Inferior parietal cortex (tissue), 1 donor: Measurements from ENCODE around the gene LRMDA.

Source experiments
- DNase-seq: peaks from one replicate; pipeline ENCODE4 v3.0.0-alpha.2; 2016; ENCODE audit errors: extremely low spot score

LRMDA gene

GRCh38 chr10:76436401-76436811, 1005.0 kb downstream of the LRMDA start:
- DNase-seq, result no peak

GRCh38 chr10:76436981-76437380, 1005.6 kb downstream of the LRMDA start:
- no peak for DNase-seq

- DNase-seq, result no peak
Measured at GRCh38 chr10:76440426-76440825, 1009.0 kb downstream of the LRMDA start.

GRCh38 chr10:76442113-76442512, 1010.7 kb downstream of the LRMDA start:
- DNase-seq, result no peak

- DNase-seq, result peak; percentile 11
Measured at GRCh38 chr10:76444034-76444800, 1012.8 kb downstream of the LRMDA start.

- DNase-seq, result no peak
Measured at GRCh38 chr10:76447578-76447977, 1016.2 kb downstream of the LRMDA start.

GRCh38 chr10:76451911-76452310, 1020.5 kb downstream of the LRMDA start:
- DNase-seq, result no peak

GRCh38 chr10:76453332-76453731, 1021.9 kb downstream of the LRMDA start:
- DNase-seq, result no peak

GRCh38 chr10:76453997-76454396, 1022.6 kb downstream of the LRMDA start:
- no peak for DNase-seq

GRCh38 chr10:76454506-76455140, 1023.2 kb downstream of the LRMDA start:
- no peak for DNase-seq

GRCh38 chr10:76456197-76456596, 1024.8 kb downstream of the LRMDA start:
- no peak for DNase-seq

- peak; percentile 17 for DNase-seq
Measured at GRCh38 chr10:76459016-76459730, 1027.7 kb downstream of the LRMDA start.

- DNase-seq, result no peak
Measured at GRCh38 chr10:76461024-76461423, 1029.6 kb downstream of the LRMDA start.

GRCh38 chr10:76463111-76463510, 1031.7 kb downstream of the LRMDA start:
- DNase-seq, result no peak

GRCh38 chr10:76466836-76467503, 1035.5 kb downstream of the LRMDA start:
- DNase-seq, result no peak

- DNase-seq, result no peak
Measured at GRCh38 chr10:76469675-76470074, 1038.3 kb downstream of the LRMDA start.

- DNase-seq, result no peak
Measured at GRCh38 chr10:76479103-76479790, 1047.8 kb downstream of the LRMDA start.

- no peak for DNase-seq
Measured at GRCh38 chr10:76481178-76481577, 1049.8 kb downstream of the LRMDA start.

GRCh38 chr10:76487582-76487981, 1056.2 kb downstream of the LRMDA start:
- DNase-seq, result no peak

GRCh38 chr10:76488602-76489001, 1057.2 kb downstream of the LRMDA start:
- no peak for DNase-seq

GRCh38 chr10:76491216-76491615, 1059.8 kb downstream of the LRMDA start:
- no peak for DNase-seq

- DNase-seq, result no peak
Measured at GRCh38 chr10:76492026-76492425, 1060.6 kb downstream of the LRMDA start.
